GM23338 (cell line): ENCODE measurements around the gene KRTAP10-1. TPM values are rescaled to one million over a fixed set of nuclear protein-coding genes. Genes with fewer than 3 reads are reported as not detected.

ENCODE experiments used
- ATAC-seq: fragments of 200-7000 bp; cut with Tn5 transposase; 3 replicates; pipeline ENCODE4 v1.9.1; 2020
- DNase-seq: peaks from one replicate; pipeline ENCODE4 v3.0.0-alpha.2; 2015; ENCODE audit warnings: low spot score
- H2AFZ ChIP-seq: fragments of 200-600 bp; sonication (generic); 2 replicates; pipeline ENCODE4 v1.8.0; 2016; ENCODE audit warnings: antibody characterized with exemption, mild to moderate bottlenecking, moderate library complexity
- H3F3A ChIP-seq: fragments of 200-600 bp; sonication (generic); replicated peaks from 2 replicates; pipeline ENCODE4 v1.8.0; 2017; ENCODE audit warnings: antibody characterized with exemption, mixed run types, low read depth
- H3K27ac ChIP-seq: fragments of 200-600 bp; sonication (generic); 2 replicates; pipeline ENCODE4 v1.6.1; 2016; ENCODE audit warnings: low read depth
- H3K27me3 ChIP-seq: fragments of 200-600 bp; sonication (generic); 2 replicates; pipeline ENCODE4 v1.8.0; 2016; ENCODE audit warnings: mild to moderate bottlenecking, mixed run types, moderate library complexity; ENCODE audit not compliant: insufficient read depth
- H3K36me3 ChIP-seq: fragments of 200-600 bp; sonication (generic); 2 replicates; pipeline ENCODE4 v1.8.0; 2016; ENCODE audit warnings: mild to moderate bottlenecking; ENCODE audit not compliant: insufficient read depth
- H3K4me1 ChIP-seq: fragments of 200-600 bp; sonication (generic); 2 replicates; pipeline ENCODE4 v1.8.0; 2016; ENCODE audit warnings: mild to moderate bottlenecking, moderate library complexity; ENCODE audit not compliant: insufficient read depth
- H3K4me2 ChIP-seq: fragments of 200-600 bp; sonication (generic); 2 replicates; pipeline ENCODE4 v1.7.1; 2017; ENCODE audit warnings: mixed run types
- H3K4me3 ChIP-seq: fragments of 200-600 bp; sonication (generic); 2 replicates; pipeline ENCODE4 v1.6.1; 2016; ENCODE audit warnings: mixed run types
- H3K79me2 ChIP-seq: fragments of 200-600 bp; sonication (generic); replicated peaks from 2 replicates; pipeline ENCODE4 v1.8.0; 2017; ENCODE audit warnings: mild to moderate bottlenecking; ENCODE audit not compliant: insufficient read depth
- H3K9me2 ChIP-seq: fragments of 200-600 bp; sonication (generic); 2 replicates; pipeline ENCODE4 v1.8.0; 2017; ENCODE audit not compliant: insufficient read depth
- H4K20me1 ChIP-seq: fragments of 200-600 bp; sonication (generic); replicated peaks from 2 replicates; pipeline ENCODE4 v1.8.0; 2017; ENCODE audit warnings: mild to moderate bottlenecking; ENCODE audit not compliant: insufficient read depth
- H3K27ac Mint-ChIP-seq: 2 replicates; pipeline ENCODE4 v1.8.0; 2020; ENCODE audit warnings: inconsistent platforms, mild to moderate bottlenecking, moderate library complexity, mixed read lengths
- H3K27me3 Mint-ChIP-seq: 3 replicates; pipeline ENCODE4 v1.8.0; 2022; ENCODE audit warnings: low read depth, mild to moderate bottlenecking, moderate library complexity, mixed read lengths, inconsistent platforms; ENCODE audit not compliant: insufficient read depth, poor library complexity
- H3K36me3 Mint-ChIP-seq: 3 replicates; pipeline ENCODE4 v1.8.0; 2021; ENCODE audit warnings: low read depth, mild to moderate bottlenecking, inconsistent platforms, moderate library complexity, mixed read lengths
- H3K4me1 Mint-ChIP-seq: 3 replicates; pipeline ENCODE4 v1.8.0; 2020; ENCODE audit warnings: mild to moderate bottlenecking, inconsistent platforms, mixed read lengths
- H3K4me3 Mint-ChIP-seq: 3 replicates; pipeline ENCODE4 v1.8.0; 2021; ENCODE audit warnings: moderate library complexity, mild to moderate bottlenecking, inconsistent platforms, mixed read lengths
- H3K9me3 Mint-ChIP-seq: 3 replicates; pipeline ENCODE4 v1.8.0; 2020; ENCODE audit warnings: moderate library complexity, mild to moderate bottlenecking, inconsistent platforms, mixed read lengths
- CREB1 ChIP-seq: fragments of 250-450 bp; sonication (Bioruptor Pico); IDR thresholded peaks from 2 replicates; pipeline ENCODE4 v1.5.0; 2020; ENCODE audit warnings: low read depth, mild to moderate bottlenecking, moderate library complexity
- CTCF ChIP-seq, 2 experiments: fragments of 200-600 bp in 1 of 2; sonication (generic) in 1 of 2; conservative IDR thresholded peaks; 2 replicates each; pipeline versions ENCODE4 v1.5.1 to v1.6.1; 2016 to 2017; ENCODE audit warnings: antibody characterized with exemption in 2 of 2, low read depth in 2 of 2, mild to moderate bottlenecking in 2 of 2, moderate library complexity in 1 of 2
- ETS1 ChIP-seq: IDR thresholded peaks from 2 replicates; pipeline ENCODE4 v1.6.1; 2016; ENCODE audit warnings: antibody characterized with exemption
- EZH2 ChIP-seq: fragments of 200-600 bp; sonication (generic); IDR thresholded peaks from one replicate; pipeline ENCODE4 v1.8.0; 2017; ENCODE audit warnings: antibody characterized with exemption, mild to moderate bottlenecking, low read depth; ENCODE audit not compliant: unreplicated experiment
- EZH2phosphoT487 ChIP-seq: fragments of 200-600 bp; sonication (generic); IDR thresholded peaks from one replicate; pipeline ENCODE4 v1.8.1; 2018; ENCODE audit warnings: antibody characterized with exemption; ENCODE audit not compliant: unreplicated experiment
- JUNB ChIP-seq: IDR thresholded peaks from one replicate; pipeline ENCODE4 v1.6.1; 2016; ENCODE audit warnings: antibody characterized with exemption; ENCODE audit not compliant: unreplicated experiment
- NANOG ChIP-seq: IDR thresholded peaks from 2 replicates; pipeline ENCODE4 v1.6.1; 2016; ENCODE audit warnings: antibody characterized with exemption, borderline replicate concordance
- POLR2AphosphoS5 ChIP-seq: IDR thresholded peaks from 2 replicates; pipeline ENCODE4 v1.6.1; 2016; ENCODE audit warnings: antibody characterized with exemption, low read depth
- REST ChIP-seq: IDR thresholded peaks from one replicate; pipeline ENCODE4 v1.6.1; 2018; ENCODE audit warnings: antibody characterized with exemption; ENCODE audit not compliant: unreplicated experiment
- STAT1 ChIP-seq: IDR thresholded peaks from one replicate; pipeline ENCODE4 v1.6.1; 2016; ENCODE audit warnings: antibody characterized with exemption; ENCODE audit not compliant: unreplicated experiment
- ZNF114 ChIP-seq: fragments of 250-450 bp; sonication (Bioruptor Pico); IDR thresholded peaks from 2 replicates; pipeline ENCODE4 v1.5.0; 2020; ENCODE audit warnings: mild to moderate bottlenecking, moderate library complexity
- ZNF331 ChIP-seq: fragments of 250-450 bp; sonication (Bioruptor Pico); IDR thresholded peaks from 2 replicates; pipeline ENCODE4 v1.5.0; 2020; ENCODE audit warnings: low read depth, mild to moderate bottlenecking, moderate library complexity
- ZNF462 ChIP-seq: fragments of 250-450 bp; sonication (Bioruptor Pico); IDR thresholded peaks from 2 replicates; pipeline ENCODE4 v1.5.0; 2020; ENCODE audit warnings: mild to moderate bottlenecking, moderate library complexity
- polyA plus RNA-seq: library from polyadenylated mRNA; unstranded; fragments of >200 nt; fragmentation: Nextera tagmentation; extraction: Ambion mirVana; gene quantifications from 2 replicates; pipeline ENCODE4 v1.2.1, GENCODE V29; 2016
- total RNA-seq: library from RNA; depleted of rRNA; stranded (reverse); fragments of >200 nt; shearing (Covaris generic); gene quantifications from 2 replicates; pipeline ENCODE4 v1.2.3, GENCODE V29; 2014

The KRTAP10-1 gene
- total and polyA plus RNA-seq, 2 experiments from 2014 or later: not detected

- Histone ChIP-seq H3K9me2 (0 out of 2 replicates have a peak, but pooled peaks cover 2% of the 10 kb centered on the region), H3F3A (no peaks in the 10 kb centered on the region), H3K4me1 (no peaks in the 10 kb centered on the region), H3K4me3 (no peak overlapping the region), H3K79me2 (no peaks in the 10 kb centered on the region), H2AFZ (no peak overlapping the region), H3K27me3 (no peaks in the 10 kb centered on the region), H3K36me3 (no peaks in the 10 kb centered on the region), H3K27ac (no peak overlapping the region), H4K20me1 (no peaks in the 10 kb centered on the region), H3K4me2 (no peak overlapping the region)
- Mint-ChIP-seq H3K27ac (no peak overlapping the region), H3K9me3 (no peaks in the 10 kb centered on the region; the same call in 2 of the 3 replicates), H3K27me3 (peaks cover 1% of the 10 kb centered on the region), H3K4me3 (no peak overlapping the region), H3K36me3 (no peaks in the 10 kb centered on the region), H3K4me1 (no peaks in the 10 kb centered on the region; the same call in 2 of the 3 replicates)
- ATAC-seq (no peak), DNase-seq (no peak)
- no peak for TF ChIP-seq EZH2
- no peak for TF ChIP-seq ZNF462 (CRISPR knock-in tag)
- TF ChIP-seq ZNF114 (CRISPR knock-in tag): no peak
- no peak for TF ChIP-seq EZH2phosphoT487
- no peak for TF ChIP-seq ETS1
- TF ChIP-seq STAT1: no peak
- TF ChIP-seq ZNF331: no peak
- no peak for TF ChIP-seq CTCF (conservative IDR thresholded peaks at IDR 0.05; ENCODE audit: low read depth in 2 of 2)
- no peak for TF ChIP-seq JUNB
- no peak for TF ChIP-seq CREB1 (CRISPR knock-in tag)
- TF ChIP-seq POLR2AphosphoS5: no peak
- no peak for TF ChIP-seq REST
- no peak for TF ChIP-seq NANOG
Observed at GRCh38 chr21:44524414-44525371, 15.3 kb downstream of the KRTAP10-1 start.
